ENCODE data around the gene LONP2. TPM values are rescaled to one million over a fixed set of nuclear protein-coding genes. Genes with fewer than 3 reads are reported as not detected.

Gene LONP2
- total and polyA plus RNA-seq, 2 experiments from 2014 or later: 42.5 to 48.1 TPM

GRCh38 chr16:48203974-48204824 lies 39.9 kb upstream of the LONP2 start:
- Histone ChIP-seq H3K36me3 (no peaks in the 10 kb centered on the region), H3K27ac (no peak overlapping the region), H3K4me3 (no peak overlapping the region), H3K4me1 (ENCODE audit: low read depth) (no peaks in the 10 kb centered on the region), H3K9me3 (ENCODE audit: low read depth) (no peaks in the 10 kb centered on the region), H3K27me3 (no peaks in the 10 kb centered on the region)
- no peak for TF ChIP-seq CTCF (IDR thresholded peaks at IDR 0.05; ENCODE audit: low read depth, low read length)
- DNase-seq (ENCODE audit: low read depth in 1 of 2, low spot score in 1 of 2): no peak

GRCh38 chr16:48204825-48205151 lies 39.3 kb upstream of the LONP2 start:
- TF ChIP-seq CTCF (IDR thresholded peaks at IDR 0.05; ENCODE audit: low read depth, low read length): no peak
- H3K36me3 ChIP-seq: no peaks in the 10 kb centered on the region
- H3K4me1 ChIP-seq (ENCODE audit: low read depth): no peaks in the 10 kb centered on the region
- no peak for DNase-seq (ENCODE audit: low read depth in 1 of 2, low spot score in 1 of 2)
- no peak overlapping the region for H3K27ac ChIP-seq
- H3K9me3 ChIP-seq (ENCODE audit: low read depth): no peaks in the 10 kb centered on the region
- no peaks in the 10 kb centered on the region for H3K27me3 ChIP-seq
- H3K4me3 ChIP-seq: no peak overlapping the region

GRCh38 chr16:48206594-48207242 lies 37.4 kb upstream of the LONP2 start:
- Histone ChIP-seq H3K4me1 (ENCODE audit: low read depth) (no peaks in the 10 kb centered on the region), H3K27me3 (no peaks in the 10 kb centered on the region), H3K36me3 (no peaks in the 10 kb centered on the region), H3K9me3 (ENCODE audit: low read depth) (no peaks in the 10 kb centered on the region), H3K27ac (no peak overlapping the region), H3K4me3 (no peak overlapping the region)
- peak in 1 of 2 donors; percentile 59 for DNase-seq (ENCODE audit: low read depth in 1 of 2, low spot score in 1 of 2)
- no peak for TF ChIP-seq CTCF (IDR thresholded peaks at IDR 0.05; ENCODE audit: low read depth, low read length)

- Histone ChIP-seq H3K27me3 (no peaks in the 10 kb centered on the region), H3K9me3 (ENCODE audit: low read depth) (no peaks in the 10 kb centered on the region), H3K4me1 (ENCODE audit: low read depth) (no peaks in the 10 kb centered on the region), H3K4me3 (no peak overlapping the region), H3K36me3 (no peaks in the 10 kb centered on the region), H3K27ac (no peak overlapping the region)
- TF ChIP-seq CTCF (IDR thresholded peaks at IDR 0.05; ENCODE audit: low read depth, low read length): no peak
- DNase-seq (ENCODE audit: low read depth in 1 of 2, low spot score in 1 of 2): no peak
Observed at GRCh38 chr16:48210747-48211146, 33.4 kb upstream of the LONP2 start.

GRCh38 chr16:48212033-48212432 lies 32.1 kb upstream of the LONP2 start:
- Histone ChIP-seq H3K27me3 (no peaks in the 10 kb centered on the region), H3K27ac (no peak overlapping the region), H3K9me3 (ENCODE audit: low read depth) (no peaks in the 10 kb centered on the region), H3K4me3 (no peak overlapping the region), H3K36me3 (no peaks in the 10 kb centered on the region), H3K4me1 (ENCODE audit: low read depth) (no peaks in the 10 kb centered on the region)
- no peak for DNase-seq (ENCODE audit: low read depth in 1 of 2, low spot score in 1 of 2)
- TF ChIP-seq CTCF (IDR thresholded peaks at IDR 0.05; ENCODE audit: low read depth, low read length): no peak

Data from cardiac muscle cell (in vitro differentiated cells and primary cell).